Suprapubic skin (tissue), 4 donors: ENCODE measurements around the gene MYZAP.

ENCODE experiments used
- EP300 ChIP-seq: sonication (generic); formaldehyde crosslinking; IDR thresholded peaks from one replicate; pipeline ENCODE4 v1.6.1; 2017; ENCODE audit warnings: antibody characterized with exemption
- POLR2A ChIP-seq, 2 donors: fragments of 450-650 bp; IDR thresholded peaks; one replicate each; pipeline ENCODE4 v1.6.1; 2017; ENCODE audit warnings: antibody characterized with exemption in 2 of 2, mild to moderate bottlenecking in 2 of 2, moderate library complexity in 2 of 2
- POLR2AphosphoS5 ChIP-seq, 3 donors: sonication (generic); formaldehyde crosslinking; IDR thresholded peaks; one replicate each; pipeline ENCODE4 v1.6.1; 2017; ENCODE audit warnings: antibody characterized with exemption in 3 of 3
- TF ChIP-seq, protein P1 (sequence below), 2 donors: fragments of 200-600 bp in 1 of 2; fragments of 450-650 bp in 1 of 2; sonication (generic) in 1 of 2; IDR thresholded peaks; one replicate each; pipeline ENCODE4 v1.5.1; 2016 to 2019; ENCODE audit warnings: antibody characterized with exemption in 2 of 2, mild to moderate bottlenecking in 1 of 2, moderate library complexity in 1 of 2

GRCh38 chr15:57639306-57639705 is 47.6 kb downstream of the MYZAP start:
- no peak for TF ChIP-seq POLR2A (IDR thresholded peaks at IDR 0.05)
- TF ChIP-seq, protein P1, sequence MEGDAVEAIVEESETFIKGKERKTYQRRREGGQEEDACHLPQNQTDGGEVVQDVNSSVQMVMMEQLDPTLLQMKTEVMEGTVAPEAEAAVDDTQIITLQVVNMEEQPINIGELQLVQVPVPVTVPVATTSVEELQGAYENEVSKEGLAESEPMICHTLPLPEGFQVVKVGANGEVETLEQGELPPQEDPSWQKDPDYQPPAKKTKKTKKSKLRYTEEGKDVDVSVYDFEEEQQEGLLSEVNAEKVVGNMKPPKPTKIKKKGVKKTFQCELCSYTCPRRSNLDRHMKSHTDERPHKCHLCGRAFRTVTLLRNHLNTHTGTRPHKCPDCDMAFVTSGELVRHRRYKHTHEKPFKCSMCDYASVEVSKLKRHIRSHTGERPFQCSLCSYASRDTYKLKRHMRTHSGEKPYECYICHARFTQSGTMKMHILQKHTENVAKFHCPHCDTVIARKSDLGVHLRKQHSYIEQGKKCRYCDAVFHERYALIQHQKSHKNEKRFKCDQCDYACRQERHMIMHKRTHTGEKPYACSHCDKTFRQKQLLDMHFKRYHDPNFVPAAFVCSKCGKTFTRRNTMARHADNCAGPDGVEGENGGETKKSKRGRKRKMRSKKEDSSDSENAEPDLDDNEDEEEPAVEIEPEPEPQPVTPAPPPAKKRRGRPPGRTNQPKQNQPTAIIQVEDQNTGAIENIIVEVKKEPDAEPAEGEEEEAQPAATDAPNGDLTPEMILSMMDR (IDR thresholded peaks at IDR 0.05), result no peak
- TF ChIP-seq POLR2AphosphoS5 (IDR thresholded peaks at IDR 0.05), result no peak
- no peak for TF ChIP-seq EP300
